ENCODE measurements around the gene PADI3. TPM values are rescaled to one million over a fixed set of nuclear protein-coding genes. Genes with fewer than 3 reads are reported as not detected.

PADI3 gene
- total and polyA plus RNA-seq, 2 experiments from 2014 or later, result 0.37 to 0.80 TPM

DNA sequence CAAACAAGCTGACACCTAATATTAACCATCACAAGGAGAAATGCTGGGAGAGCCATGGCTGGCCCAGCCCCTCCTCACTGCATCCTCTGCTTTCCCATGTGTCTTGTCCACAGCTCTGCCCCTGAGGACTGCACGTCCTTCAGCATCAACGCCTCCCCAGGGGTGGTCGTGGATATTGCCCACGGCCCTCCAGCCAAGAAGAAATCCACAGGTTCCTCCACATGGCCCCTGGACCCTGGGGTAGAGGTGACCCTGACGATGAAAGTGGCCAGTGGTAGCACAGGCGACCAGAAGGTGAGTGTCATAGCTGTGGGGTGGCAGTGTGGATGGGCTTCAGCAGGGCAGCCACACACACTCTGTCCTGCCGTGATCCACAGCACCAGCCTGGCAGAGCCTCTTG is 82.0 kb downstream of the PADI3 start (continued):
- TF ChIP-seq, protein P1, sequence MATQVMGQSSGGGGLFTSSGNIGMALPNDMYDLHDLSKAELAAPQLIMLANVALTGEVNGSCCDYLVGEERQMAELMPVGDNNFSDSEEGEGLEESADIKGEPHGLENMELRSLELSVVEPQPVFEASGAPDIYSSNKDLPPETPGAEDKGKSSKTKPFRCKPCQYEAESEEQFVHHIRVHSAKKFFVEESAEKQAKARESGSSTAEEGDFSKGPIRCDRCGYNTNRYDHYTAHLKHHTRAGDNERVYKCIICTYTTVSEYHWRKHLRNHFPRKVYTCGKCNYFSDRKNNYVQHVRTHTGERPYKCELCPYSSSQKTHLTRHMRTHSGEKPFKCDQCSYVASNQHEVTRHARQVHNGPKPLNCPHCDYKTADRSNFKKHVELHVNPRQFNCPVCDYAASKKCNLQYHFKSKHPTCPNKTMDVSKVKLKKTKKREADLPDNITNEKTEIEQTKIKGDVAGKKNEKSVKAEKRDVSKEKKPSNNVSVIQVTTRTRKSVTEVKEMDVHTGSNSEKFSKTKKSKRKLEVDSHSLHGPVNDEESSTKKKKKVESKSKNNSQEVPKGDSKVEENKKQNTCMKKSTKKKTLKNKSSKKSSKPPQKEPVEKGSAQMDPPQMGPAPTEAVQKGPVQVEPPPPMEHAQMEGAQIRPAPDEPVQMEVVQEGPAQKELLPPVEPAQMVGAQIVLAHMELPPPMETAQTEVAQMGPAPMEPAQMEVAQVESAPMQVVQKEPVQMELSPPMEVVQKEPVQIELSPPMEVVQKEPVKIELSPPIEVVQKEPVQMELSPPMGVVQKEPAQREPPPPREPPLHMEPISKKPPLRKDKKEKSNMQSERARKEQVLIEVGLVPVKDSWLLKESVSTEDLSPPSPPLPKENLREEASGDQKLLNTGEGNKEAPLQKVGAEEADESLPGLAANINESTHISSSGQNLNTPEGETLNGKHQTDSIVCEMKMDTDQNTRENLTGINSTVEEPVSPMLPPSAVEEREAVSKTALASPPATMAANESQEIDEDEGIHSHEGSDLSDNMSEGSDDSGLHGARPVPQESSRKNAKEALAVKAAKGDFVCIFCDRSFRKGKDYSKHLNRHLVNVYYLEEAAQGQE (IDR thresholded peaks at IDR 0.05; ENCODE audit: unreplicated experiment), result no peak
- TF ChIP-seq NANOG (IDR thresholded peaks at IDR 0.05; ENCODE audit: borderline replicate concordance) (no peak), ZNF331 (CRISPR knock-in tag; IDR thresholded peaks at IDR 0.05; ENCODE audit: low read depth) (no peak), EZH2phosphoT487 (IDR thresholded peaks at IDR 0.05; ENCODE audit: unreplicated experiment) (no peak), JUNB (IDR thresholded peaks at IDR 0.05; ENCODE audit: unreplicated experiment) (no peak)

DNA sequence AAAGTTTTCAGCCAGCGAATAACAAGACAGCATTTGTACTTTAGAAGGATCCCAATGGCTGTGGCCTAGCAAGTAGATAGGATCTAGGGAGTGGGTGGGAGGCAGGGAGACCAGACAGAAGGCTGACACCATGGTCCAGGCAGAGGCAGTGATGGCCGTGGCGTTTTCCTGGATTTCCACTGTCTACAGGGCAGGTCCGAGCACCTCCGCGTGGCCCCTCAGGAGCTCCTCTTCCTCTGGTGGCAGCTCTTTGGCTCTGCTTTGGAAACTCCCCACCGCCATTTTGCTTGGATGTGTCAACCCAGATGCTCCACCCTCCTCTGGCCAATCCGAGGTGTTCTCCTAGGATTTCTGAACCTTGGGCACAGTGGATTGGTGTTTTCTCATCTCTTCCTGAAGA is 84.2 kb downstream of the PADI3 start:
- Mint-ChIP-seq H3K27me3 (ENCODE audit: insufficient read depth, low read depth, poor library complexity) (no peaks in the 10 kb centered on the region), H3K36me3 (ENCODE audit: low read depth) (no peaks in the 10 kb centered on the region), H3K27ac (no peak overlapping the region), H3K9me3 (peaks cover 4% of the 10 kb centered on the region; the same call in 1 of the 3 replicates), H3K4me3 (no peak overlapping the region), H3K4me1 (no peaks in the 10 kb centered on the region)
- ATAC-seq (no peak), DNase-seq (ENCODE audit: low spot score) (no peak)
- H4K20me1 ChIP-seq (replicated peaks; ENCODE audit: insufficient read depth), result no peaks in the 10 kb centered on the region
- H3K27ac ChIP-seq (ENCODE audit: low read depth), result no peak overlapping the region
- no peak overlapping the region for H2AFZ ChIP-seq
- no peak overlapping the region for H3K4me2 ChIP-seq
- no peak overlapping the region for H3K4me3 ChIP-seq
- H3K9me2 ChIP-seq (ENCODE audit: insufficient read depth), result no peaks in the 10 kb centered on the region
- no peaks in the 10 kb centered on the region for H3K27me3 ChIP-seq (ENCODE audit: insufficient read depth)
- no peaks in the 10 kb centered on the region for H3K79me2 ChIP-seq (replicated peaks; ENCODE audit: insufficient read depth)
- no peaks in the 10 kb centered on the region for H3K4me1 ChIP-seq (ENCODE audit: insufficient read depth)
- no peaks in the 10 kb centered on the region for H3F3A ChIP-seq (replicated peaks; ENCODE audit: low read depth)
- H3K36me3 ChIP-seq (ENCODE audit: insufficient read depth), result no peaks in the 10 kb centered on the region
- TF ChIP-seq EZH2 (IDR thresholded peaks at IDR 0.05; ENCODE audit: low read depth, unreplicated experiment) (no peak), NANOG (IDR thresholded peaks at IDR 0.05; ENCODE audit: borderline replicate concordance) (no peak), STAT1 (IDR thresholded peaks at IDR 0.05; ENCODE audit: unreplicated experiment) (no peak), ZNF331 (CRISPR knock-in tag; IDR thresholded peaks at IDR 0.05; ENCODE audit: low read depth) (no peak), JUNB (IDR thresholded peaks at IDR 0.05; ENCODE audit: unreplicated experiment) (no peak), ZNF462 (CRISPR knock-in tag; IDR thresholded peaks at IDR 0.05) (no peak), ZNF114 (CRISPR knock-in tag; IDR thresholded peaks at IDR 0.05) (no peak), CTCF (conservative IDR thresholded peaks at IDR 0.05; ENCODE audit: low read depth in 2 of 2) (no peak), CREB1 (CRISPR knock-in tag; IDR thresholded peaks at IDR 0.05; ENCODE audit: low read depth) (no peak), POLR2AphosphoS5 (IDR thresholded peaks at IDR 0.05; ENCODE audit: low read depth) (no peak)
- TF ChIP-seq, protein P2, sequence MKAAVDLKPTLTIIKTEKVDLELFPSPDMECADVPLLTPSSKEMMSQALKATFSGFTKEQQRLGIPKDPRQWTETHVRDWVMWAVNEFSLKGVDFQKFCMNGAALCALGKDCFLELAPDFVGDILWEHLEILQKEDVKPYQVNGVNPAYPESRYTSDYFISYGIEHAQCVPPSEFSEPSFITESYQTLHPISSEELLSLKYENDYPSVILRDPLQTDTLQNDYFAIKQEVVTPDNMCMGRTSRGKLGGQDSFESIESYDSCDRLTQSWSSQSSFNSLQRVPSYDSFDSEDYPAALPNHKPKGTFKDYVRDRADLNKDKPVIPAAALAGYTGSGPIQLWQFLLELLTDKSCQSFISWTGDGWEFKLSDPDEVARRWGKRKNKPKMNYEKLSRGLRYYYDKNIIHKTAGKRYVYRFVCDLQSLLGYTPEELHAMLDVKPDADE (IDR thresholded peaks at IDR 0.05), result no peak

Measured in GM23338 (cell line).